OCI-LY1 (cell line): ENCODE results near the gene POFUT1.
A peak's percentile ranks its signal among the peaks of the same experiment; 100 is the strongest.

ENCODE experiments used
- CTCF ChIP-seq: fragments of 200-600 bp; sonication (generic), shearing (Covaris generic); IDR thresholded peaks from 2 replicates; pipeline ENCODE4 v1.5.1; 2017; ENCODE audit warnings: mild to moderate bottlenecking, antibody characterized with exemption, low read length, moderate library complexity, mixed read lengths
- EZH2 ChIP-seq: fragments of 200-600 bp; sonication (generic), shearing (Covaris generic); IDR thresholded peaks from 2 replicates; pipeline ENCODE4 v1.8.0; 2017; ENCODE audit warnings: borderline replicate concordance, mixed run types, mild to moderate bottlenecking, antibody characterized with exemption, low read length, moderate library complexity, mixed read lengths

- TF ChIP-seq CTCF (peak; percentile 29; the same call in 1 of the 2 replicates), EZH2 (no peak)
Observed at GRCh38 chr20:32240205-32240604, 32.5 kb downstream of the POFUT1 start.
